ENCODE data around the gene CLPTM1L. TPM values are rescaled to one million over a fixed set of nuclear protein-coding genes. Genes with fewer than 3 reads are reported as not detected.
A peak's percentile ranks its signal among the peaks of the same experiment; 100 is the strongest.
"Not testable (repeated sequence)": the region's sequence is repeated elsewhere in the genome, so short reads cannot be mapped to it uniquely, and the experiment has no call there.

The CLPTM1L gene
- total and polyA plus RNA-seq, 7 donors, result 33.1 to 90.5 (median 52.5) TPM

GRCh38 chr5:1285883-1286291 is 59.0 kb downstream of the CLPTM1L start:
- 96% methylated on average over 25 of the region's 25 CpGs for WGBS, 2 donors
- no peaks in the 10 kb centered on the region for H3K9me3 ChIP-seq
- H3K36me3 ChIP-seq, result no peaks in the 10 kb centered on the region
- DNase-seq, result no peak
- no peak for TF ChIP-seq CTCF (IDR thresholded peaks at IDR 0.05)
- TF ChIP-seq EP300 (IDR thresholded peaks at IDR 0.05), result no peak
- TF ChIP-seq POLR2A (IDR thresholded peaks at IDR 0.05), result no peak
- TF ChIP-seq POLR2AphosphoS5 (IDR thresholded peaks at IDR 0.05), result no peak
- H3K27ac ChIP-seq, result no peak overlapping the region
- H3K4me3 ChIP-seq, result no peak overlapping the region
- peaks cover 0 to 9% (median 7%) of the 10 kb centered on the region in 3 donors for H3K27me3 ChIP-seq
- intact Hi-C loops (cut with DNase I), result no loop called here
- H3K4me1 ChIP-seq, result no peaks in the 10 kb centered on the region

GRCh38 chr5:1285141-1285540 is 59.8 kb downstream of the CLPTM1L start:
- Histone ChIP-seq H3K27me3 (peaks cover 0 to 9% (median 7%) of the 10 kb centered on the region in 3 donors), H3K27ac (no peak overlapping the region), H3K4me3 (no peak overlapping the region), H3K36me3 (no peaks in the 10 kb centered on the region), H3K4me1 (no peaks in the 10 kb centered on the region), H3K9me3 (no peaks in the 10 kb centered on the region)
- intact Hi-C loops (cut with DNase I), result no loop called here
- DNase-seq, result peak; percentile 52
- WGBS, 2 donors, result 95% methylated on average over 12 of the region's 12 CpGs
- TF ChIP-seq POLR2A (IDR thresholded peaks at IDR 0.05), result no peak
- TF ChIP-seq POLR2AphosphoS5 (IDR thresholded peaks at IDR 0.05), result no peak
- TF ChIP-seq EP300 (IDR thresholded peaks at IDR 0.05), result no peak
- no peak for TF ChIP-seq CTCF (IDR thresholded peaks at IDR 0.05)

GRCh38 chr5:1284336-1284970 is 60.4 kb downstream of the CLPTM1L start:
- peak; percentile 46 for DNase-seq
- H3K27me3 ChIP-seq; intact Hi-C loops (cut with DNase I); H3K4me3 ChIP-seq; H3K27ac ChIP-seq; H3K4me1 ChIP-seq; H3K9me3 ChIP-seq; H3K36me3 ChIP-seq: not testable (repeated sequence)
- WGBS, 2 donors, result 88 to 89% methylated on average over 27 of the region's 27 CpGs

- 92% methylated on average over 16 of the region's 16 CpGs for WGBS, 2 donors
- H3K9me3 ChIP-seq; H3K27me3 ChIP-seq; DNase-seq; H3K36me3 ChIP-seq; H3K4me1 ChIP-seq; H3K27ac ChIP-seq; H3K4me3 ChIP-seq; intact Hi-C loops (cut with DNase I): not testable (repeated sequence)
Observed at GRCh38 chr5:1283729-1284041, 61.2 kb downstream of the CLPTM1L start.

GRCh38 chr5:1282993-1283728 is 61.7 kb downstream of the CLPTM1L start:
- H3K36me3 ChIP-seq; intact Hi-C loops (cut with DNase I); H3K4me1 ChIP-seq; H3K4me3 ChIP-seq; H3K9me3 ChIP-seq; H3K27me3 ChIP-seq; H3K27ac ChIP-seq: not testable (repeated sequence)
- 95% methylated on average over 40 of the region's 40 CpGs for WGBS, 2 donors
- DNase-seq, result peak; percentile 48

- Histone ChIP-seq H3K27me3 (no peaks in the 10 kb centered on the region), H3K36me3 (no peaks in the 10 kb centered on the region), H3K4me1 (no peaks in the 10 kb centered on the region), H3K4me3 (no peak overlapping the region), H3K9me3 (no peaks in the 10 kb centered on the region), H3K27ac (no peak overlapping the region)
- WGBS, 2 donors, result 89 to 92% methylated on average over 37 of the region's 37 CpGs
- intact Hi-C loops (cut with DNase I), result no loop called here
- peak; percentile 60 for DNase-seq
- no peak for TF ChIP-seq POLR2A (IDR thresholded peaks at IDR 0.05)
- TF ChIP-seq EP300 (IDR thresholded peaks at IDR 0.05), result no peak
- TF ChIP-seq POLR2AphosphoS5 (IDR thresholded peaks at IDR 0.05), result no peak
- no peak for TF ChIP-seq CTCF (IDR thresholded peaks at IDR 0.05)
Observed at GRCh38 chr5:1282131-1282992, 62.5 kb downstream of the CLPTM1L start.

Measured in sigmoid colon (tissue), 7 donors.